ENCODE measurements around the gene ZBTB49. TPM values are rescaled to one million over a fixed set of nuclear protein-coding genes. Genes with fewer than 3 reads are reported as not detected.

Gene ZBTB49
- total and polyA plus RNA-seq, 2 of the 13 experiments (the other 11 are each of a cell fraction or from before 2014, with no cell fraction given) = 3.3 to 4.3 TPM

DNA sequence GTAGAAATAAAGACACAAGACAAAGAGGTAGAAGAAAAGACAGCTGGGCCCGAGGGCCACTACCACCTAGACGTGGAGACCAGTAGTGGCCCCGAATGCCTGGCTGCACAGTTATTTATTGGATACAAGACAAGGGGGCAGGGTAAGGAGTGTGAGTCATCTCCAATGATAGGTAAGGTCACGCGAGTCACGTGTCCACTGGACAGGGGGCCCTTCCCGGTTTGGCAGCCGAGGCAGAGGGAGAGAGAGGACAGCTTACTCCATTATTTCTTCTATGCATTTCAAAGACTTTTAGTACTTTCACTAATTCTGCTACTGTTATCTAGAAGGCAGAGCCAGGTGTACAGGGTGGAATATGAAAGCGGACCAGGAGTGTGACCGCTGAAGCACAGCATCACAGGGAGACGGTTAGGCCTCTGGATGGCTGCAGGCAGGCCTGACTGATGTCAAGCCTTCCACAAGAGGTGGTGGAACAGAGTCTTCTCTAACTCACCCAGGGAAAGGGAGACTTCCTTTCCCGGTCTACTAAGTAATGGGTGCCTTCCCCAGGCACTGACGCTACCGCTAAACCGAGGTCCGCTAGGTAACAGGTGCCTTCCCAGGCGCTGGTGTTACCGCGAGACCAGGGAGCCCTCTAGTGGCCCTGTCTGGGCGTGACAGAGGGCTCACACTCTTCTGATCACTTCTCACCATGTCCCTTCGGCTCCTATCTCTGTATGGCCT lies 44.9 kb downstream of the ZBTB49 start (continued):
- TF ChIP-seq, protein P1, sequence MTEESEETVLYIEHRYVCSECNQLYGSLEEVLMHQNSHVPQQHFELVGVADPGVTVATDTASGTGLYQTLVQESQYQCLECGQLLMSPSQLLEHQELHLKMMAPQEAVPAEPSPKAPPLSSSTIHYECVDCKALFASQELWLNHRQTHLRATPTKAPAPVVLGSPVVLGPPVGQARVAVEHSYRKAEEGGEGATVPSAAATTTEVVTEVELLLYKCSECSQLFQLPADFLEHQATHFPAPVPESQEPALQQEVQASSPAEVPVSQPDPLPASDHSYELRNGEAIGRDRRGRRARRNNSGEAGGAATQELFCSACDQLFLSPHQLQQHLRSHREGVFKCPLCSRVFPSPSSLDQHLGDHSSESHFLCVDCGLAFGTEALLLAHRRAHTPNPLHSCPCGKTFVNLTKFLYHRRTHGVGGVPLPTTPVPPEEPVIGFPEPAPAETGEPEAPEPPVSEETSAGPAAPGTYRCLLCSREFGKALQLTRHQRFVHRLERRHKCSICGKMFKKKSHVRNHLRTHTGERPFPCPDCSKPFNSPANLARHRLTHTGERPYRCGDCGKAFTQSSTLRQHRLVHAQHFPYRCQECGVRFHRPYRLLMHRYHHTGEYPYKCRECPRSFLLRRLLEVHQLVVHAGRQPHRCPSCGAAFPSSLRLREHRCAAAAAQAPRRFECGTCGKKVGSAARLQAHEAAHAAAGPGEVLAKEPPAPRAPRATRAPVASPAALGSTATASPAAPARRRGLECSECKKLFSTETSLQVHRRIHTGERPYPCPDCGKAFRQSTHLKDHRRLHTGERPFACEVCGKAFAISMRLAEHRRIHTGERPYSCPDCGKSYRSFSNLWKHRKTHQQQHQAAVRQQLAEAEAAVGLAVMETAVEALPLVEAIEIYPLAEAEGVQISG (CRISPR knock-in tag; IDR thresholded peaks at IDR 0.05) = 0 out of 2 replicates have a peak, but pooled peaks have one; percentile 28
- TF ChIP-seq NR2C2 (CRISPR knock-in tag; IDR thresholded peaks at IDR 0.05; ENCODE audit: borderline replicate concordance) (no peak), XRCC5 (optimal IDR thresholded peaks at IDR 0.05; ENCODE audit: low read length) (no peak), HMG20B (CRISPR knock-in tag; conservative IDR thresholded peaks at IDR 0.05) (no peak), GATA4 (IDR thresholded peaks at IDR 0.05; ENCODE audit: borderline replicate concordance, low read depth) (no peak), ZNF672 (CRISPR knock-in tag; IDR thresholded peaks at IDR 0.05) (no peak), ZNF3 (CRISPR knock-in tag; IDR thresholded peaks at IDR 0.05) (no peak), ZNF547 (CRISPR knock-in tag; IDR thresholded peaks at IDR 0.05) (no peak), ZNF841 (CRISPR knock-in tag; IDR thresholded peaks at IDR 0.05; ENCODE audit: borderline replicate concordance) (no peak), ZSCAN20 (CRISPR knock-in tag; IDR thresholded peaks at IDR 0.05; ENCODE audit: borderline replicate concordance) (no peak), KDM3A (CRISPR knock-in tag; IDR thresholded peaks at IDR 0.05; ENCODE audit: low read depth) (0 out of 2 replicates have a peak, but pooled peaks have one; percentile 73)
- TF ChIP-seq, protein P2, sequence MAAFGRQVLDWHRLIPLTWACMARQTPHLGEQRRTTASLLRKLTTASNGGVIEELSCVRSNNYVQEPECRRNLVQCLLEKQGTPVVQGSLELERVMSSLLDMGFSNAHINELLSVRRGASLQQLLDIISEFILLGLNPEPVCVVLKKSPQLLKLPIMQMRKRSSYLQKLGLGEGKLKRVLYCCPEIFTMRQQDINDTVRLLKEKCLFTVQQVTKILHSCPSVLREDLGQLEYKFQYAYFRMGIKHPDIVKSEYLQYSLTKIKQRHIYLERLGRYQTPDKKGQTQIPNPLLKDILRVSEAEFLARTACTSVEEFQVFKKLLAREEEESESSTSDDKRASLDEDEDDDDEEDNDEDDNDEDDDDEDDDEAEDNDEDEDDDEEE (CRISPR knock-in tag; IDR thresholded peaks at IDR 0.05) = no peak
- TF ChIP-seq, protein P3, sequence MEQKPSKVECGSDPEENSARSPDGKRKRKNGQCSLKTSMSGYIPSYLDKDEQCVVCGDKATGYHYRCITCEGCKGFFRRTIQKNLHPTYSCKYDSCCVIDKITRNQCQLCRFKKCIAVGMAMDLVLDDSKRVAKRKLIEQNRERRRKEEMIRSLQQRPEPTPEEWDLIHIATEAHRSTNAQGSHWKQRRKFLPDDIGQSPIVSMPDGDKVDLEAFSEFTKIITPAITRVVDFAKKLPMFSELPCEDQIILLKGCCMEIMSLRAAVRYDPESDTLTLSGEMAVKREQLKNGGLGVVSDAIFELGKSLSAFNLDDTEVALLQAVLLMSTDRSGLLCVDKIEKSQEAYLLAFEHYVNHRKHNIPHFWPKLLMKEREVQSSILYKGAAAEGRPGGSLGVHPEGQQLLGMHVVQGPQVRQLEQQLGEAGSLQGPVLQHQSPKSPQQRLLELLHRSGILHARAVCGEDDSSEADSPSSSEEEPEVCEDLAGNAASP (CRISPR knock-in tag; IDR thresholded peaks at IDR 0.05; ENCODE audit: borderline replicate concordance) = no peak
- TF ChIP-seq, protein P4, sequence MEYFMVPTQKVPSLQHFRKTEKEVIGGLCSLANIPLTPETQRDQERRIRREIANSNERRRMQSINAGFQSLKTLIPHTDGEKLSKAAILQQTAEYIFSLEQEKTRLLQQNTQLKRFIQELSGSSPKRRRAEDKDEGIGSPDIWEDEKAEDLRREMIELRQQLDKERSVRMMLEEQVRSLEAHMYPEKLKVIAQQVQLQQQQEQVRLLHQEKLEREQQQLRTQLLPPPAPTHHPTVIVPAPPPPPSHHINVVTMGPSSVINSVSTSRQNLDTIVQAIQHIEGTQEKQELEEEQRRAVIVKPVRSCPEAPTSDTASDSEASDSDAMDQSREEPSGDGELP (IDR thresholded peaks at IDR 0.05; ENCODE audit: borderline replicate concordance, low read depth) = no peak
- TF ChIP-seq, protein P5, sequence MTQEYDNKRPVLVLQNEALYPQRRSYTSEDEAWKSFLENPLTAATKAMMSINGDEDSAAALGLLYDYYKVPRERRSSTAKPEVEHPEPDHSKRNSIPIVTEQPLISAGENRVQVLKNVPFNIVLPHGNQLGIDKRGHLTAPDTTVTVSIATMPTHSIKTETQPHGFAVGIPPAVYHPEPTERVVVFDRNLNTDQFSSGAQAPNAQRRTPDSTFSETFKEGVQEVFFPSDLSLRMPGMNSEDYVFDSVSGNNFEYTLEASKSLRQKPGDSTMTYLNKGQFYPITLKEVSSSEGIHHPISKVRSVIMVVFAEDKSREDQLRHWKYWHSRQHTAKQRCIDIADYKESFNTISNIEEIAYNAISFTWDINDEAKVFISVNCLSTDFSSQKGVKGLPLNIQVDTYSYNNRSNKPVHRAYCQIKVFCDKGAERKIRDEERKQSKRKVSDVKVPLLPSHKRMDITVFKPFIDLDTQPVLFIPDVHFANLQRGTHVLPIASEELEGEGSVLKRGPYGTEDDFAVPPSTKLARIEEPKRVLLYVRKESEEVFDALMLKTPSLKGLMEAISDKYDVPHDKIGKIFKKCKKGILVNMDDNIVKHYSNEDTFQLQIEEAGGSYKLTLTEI (CRISPR knock-in tag; conservative IDR thresholded peaks at IDR 0.05) = no peak
- TF ChIP-seq, protein P6, sequence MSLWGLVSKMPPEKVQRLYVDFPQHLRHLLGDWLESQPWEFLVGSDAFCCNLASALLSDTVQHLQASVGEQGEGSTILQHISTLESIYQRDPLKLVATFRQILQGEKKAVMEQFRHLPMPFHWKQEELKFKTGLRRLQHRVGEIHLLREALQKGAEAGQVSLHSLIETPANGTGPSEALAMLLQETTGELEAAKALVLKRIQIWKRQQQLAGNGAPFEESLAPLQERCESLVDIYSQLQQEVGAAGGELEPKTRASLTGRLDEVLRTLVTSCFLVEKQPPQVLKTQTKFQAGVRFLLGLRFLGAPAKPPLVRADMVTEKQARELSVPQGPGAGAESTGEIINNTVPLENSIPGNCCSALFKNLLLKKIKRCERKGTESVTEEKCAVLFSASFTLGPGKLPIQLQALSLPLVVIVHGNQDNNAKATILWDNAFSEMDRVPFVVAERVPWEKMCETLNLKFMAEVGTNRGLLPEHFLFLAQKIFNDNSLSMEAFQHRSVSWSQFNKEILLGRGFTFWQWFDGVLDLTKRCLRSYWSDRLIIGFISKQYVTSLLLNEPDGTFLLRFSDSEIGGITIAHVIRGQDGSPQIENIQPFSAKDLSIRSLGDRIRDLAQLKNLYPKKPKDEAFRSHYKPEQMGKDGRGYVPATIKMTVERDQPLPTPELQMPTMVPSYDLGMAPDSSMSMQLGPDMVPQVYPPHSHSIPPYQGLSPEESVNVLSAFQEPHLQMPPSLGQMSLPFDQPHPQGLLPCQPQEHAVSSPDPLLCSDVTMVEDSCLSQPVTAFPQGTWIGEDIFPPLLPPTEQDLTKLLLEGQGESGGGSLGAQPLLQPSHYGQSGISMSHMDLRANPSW (CRISPR knock-in tag; IDR thresholded peaks at IDR 0.05; ENCODE audit: borderline replicate concordance) = no peak
